ENCODE results near the gene TRAPPC5.

Gene TRAPPC5

GRCh38 chr19:7677669-7678311 lies 2.8 kb upstream of the TRAPPC5 start:
- no peak overlapping the region for H3K27ac ChIP-seq

GRCh38 chr19:7678971-7679751 lies 1.5 kb upstream of the TRAPPC5 start:
- TF ChIP-seq CTCF (conservative IDR thresholded peaks at IDR 0.05) (no peak), ZFX (IDR thresholded peaks at IDR 0.05) (no peak)
- no peak overlapping the region for H3K27ac ChIP-seq

More at GRCh38 chr19:7677669-7678311, 2.8 kb upstream of the TRAPPC5 start:
- TF ChIP-seq CTCF (conservative IDR thresholded peaks at IDR 0.05) (no peak), ZFX (IDR thresholded peaks at IDR 0.05) (no peak)

- peak overlapping the region; percentile 95 for H3K27ac ChIP-seq
- TF ChIP-seq ZFX (IDR thresholded peaks at IDR 0.05) (no peak), CTCF (conservative IDR thresholded peaks at IDR 0.05) (no peak)
These were observed 645 bp upstream of the TRAPPC5 start for GRCh38 chr19:7679771-7680605.

- peak overlapping the region; percentile 95 for H3K27ac ChIP-seq
These were observed 924 bp downstream of the TRAPPC5 start for GRCh38 chr19:7681340-7682174.

GRCh38 chr19:7682175-7682855 lies 1.7 kb downstream of the TRAPPC5 start:
- peak overlapping the region; percentile 95; the same call in 1 of the 2 replicates for H3K27ac ChIP-seq
- TF ChIP-seq CTCF (conservative IDR thresholded peaks at IDR 0.05) (no peak), ZFX (IDR thresholded peaks at IDR 0.05) (no peak)

More at GRCh38 chr19:7681340-7682174, 924 bp downstream of the TRAPPC5 start:
- TF ChIP-seq ZFX (IDR thresholded peaks at IDR 0.05) = no peak
- no peak; the same call in 1 of the 2 replicates for TF ChIP-seq CTCF (conservative IDR thresholded peaks at IDR 0.05)
